Natural killer cell (primary cell): ENCODE data around the gene CCDC186. TPM values are rescaled to one million over a fixed set of nuclear protein-coding genes. Genes with fewer than 3 reads are reported as not detected.
A peak's percentile ranks its signal among the peaks of the same experiment; 100 is the strongest.

Experiments
- ATAC-seq, 3 donors: fragments of 150-1000 bp in 2 of 3; fragments of 200-7000 bp in 1 of 3; cut with Tn5 transposase; 1 replicate in 1 of 3; 2 replicates in 2 of 3; pipeline ENCODE4 v1.10.0; 2021; ENCODE audit warnings: mild to moderate bottlenecking in 2 of 3, moderate library complexity in 2 of 3
- DNase-seq, 2 donors: peaks; one replicate each; pipeline versions ENCODE4 v3.0.0 to v3.0.0-alpha.2; 2013 to 2021; ENCODE audit warnings: mixed read lengths in 1 of 2
- H3K27ac ChIP-seq: one replicate; pipeline ENCODE4 v1.5.1; 2013; ENCODE audit warnings: mild to moderate bottlenecking, low read length
- H3K27me3 ChIP-seq: one replicate; pipeline ENCODE4 v1.6.1; 2013; ENCODE audit warnings: low read length; ENCODE audit not compliant: control insufficient read depth, insufficient read depth
- H3K36me3 ChIP-seq: one replicate; pipeline ENCODE4 v1.6.1; 2013; ENCODE audit warnings: low read length; ENCODE audit not compliant: control insufficient read depth, insufficient read depth
- H3K4me1 ChIP-seq: one replicate; pipeline ENCODE4 v1.6.1; 2013; ENCODE audit warnings: low read length; ENCODE audit not compliant: control insufficient read depth, insufficient read depth
- H3K4me3 ChIP-seq: one replicate; pipeline ENCODE4 v1.5.1; 2013; ENCODE audit warnings: low read length
- H3K9me3 ChIP-seq: one replicate; pipeline ENCODE4 v1.6.1; 2013; ENCODE audit warnings: low read length; ENCODE audit not compliant: control insufficient read depth, insufficient read depth
- H3K27ac Mint-ChIP-seq, 2 donors: one replicate each; pipeline ENCODE4 v1.8.0; 2022; ENCODE audit warnings: mild to moderate bottlenecking in 2 of 2, mixed read lengths in 2 of 2, moderate library complexity in 1 of 2
- H3K27me3 Mint-ChIP-seq, 2 donors: one replicate each; pipeline ENCODE4 v1.8.0; 2022; ENCODE audit warnings: low read depth in 2 of 2, mixed read lengths in 2 of 2
- H3K36me3 Mint-ChIP-seq: one replicate; pipeline ENCODE4 v1.8.0; 2022; ENCODE audit warnings: mixed read lengths
- H3K4me1 Mint-ChIP-seq, 2 donors: one replicate each; pipeline ENCODE4 v1.8.0; 2022; ENCODE audit warnings: mixed read lengths in 2 of 2
- H3K4me3 Mint-ChIP-seq: one replicate; pipeline ENCODE4 v1.8.0; 2022; ENCODE audit warnings: mild to moderate bottlenecking, moderate library complexity, mixed read lengths
- H3K9me3 Mint-ChIP-seq, 2 donors: one replicate each; pipeline ENCODE4 v1.8.0; 2022; ENCODE audit warnings: mixed read lengths in 2 of 2
- CTCF ChIP-seq: fragments of 200-600 bp; IDR thresholded peaks from one replicate; pipeline ENCODE4 v1.8.0; 2022; ENCODE audit warnings: antibody characterized with exemption
- WGBS: methylation state at CpG from one replicate; pipeline ENCODE4 v1.1.7; 2013; ENCODE audit warnings: missing lambda C conversion rate; ENCODE audit not compliant: insufficient coverage; 5-methylcytosine and 5-hydroxymethylcytosine counted together
- intact Hi-C: fragments of 100-400 bp; cut with micrococcal nuclease; formaldehyde crosslinking; loops from one replicate; pipeline ENCODE4 v1.14.2; 2022
- total RNA-seq, 4 donors: library from RNA; stranded (reverse); fragments of 120-200 nt in 1 of 4; gene quantifications; one replicate each; pipeline versions ENCODE4 v1.2.3 to v1.2.4, GENCODE V29; 2013 to 2022

Gene CCDC186
- total RNA-seq, 3 donors from 2014 or later (not counting 1 experiment from before 2014, with no cell fraction given): 51.1 to 66.9 (median 54.0) TPM

- no peak for TF ChIP-seq CTCF
- Mint-ChIP-seq H3K27ac (no peak overlapping the region), H3K27me3 (no peaks in the 10 kb centered on the region), H3K36me3 (no peaks in the 10 kb centered on the region), H3K4me1 (peaks cover 9 to 10% of the 10 kb centered on the region in 2 donors), H3K4me3 (no peak overlapping the region), H3K9me3 (no peaks in the 10 kb centered on the region)
- DNase-seq: peak in 1 of 2 donors; percentile 9
- no peaks in the 10 kb centered on the region for H3K27me3 ChIP-seq
- no peak overlapping the region for H3K27ac ChIP-seq
- H3K4me3 ChIP-seq: no peak overlapping the region
- peak; percentile 18 to 47 (median 35) for ATAC-seq
- 71% methylated on average over 5 of the region's 5 CpGs for WGBS
- intact Hi-C loops: no loop called here
- H3K9me3 ChIP-seq: no peaks in the 10 kb centered on the region
- H3K36me3 ChIP-seq: no peaks in the 10 kb centered on the region
- peaks cover under 1% of the 10 kb centered on the region for H3K4me1 ChIP-seq
These were observed 91.0 kb downstream of the CCDC186 start for GRCh38 chr10:114083040-114083439.

GRCh38 chr10:114081911-114082583 lies 92.0 kb downstream of the CCDC186 start:
- DNase-seq: no peak
- TF ChIP-seq CTCF: no peak
- WGBS: 87% methylated on average over 8 of the region's 8 CpGs
- Mint-ChIP-seq H3K36me3 (no peaks in the 10 kb centered on the region), H3K27me3 (no peaks in the 10 kb centered on the region), H3K27ac (no peak overlapping the region), H3K9me3 (no peaks in the 10 kb centered on the region), H3K4me1 (peaks cover 17 to 19% of the 10 kb centered on the region in 2 donors), H3K4me3 (no peak overlapping the region)
- H3K27ac ChIP-seq: no peak overlapping the region
- no peak overlapping the region for H3K4me3 ChIP-seq
- no peaks in the 10 kb centered on the region for H3K27me3 ChIP-seq
- H3K9me3 ChIP-seq: no peaks in the 10 kb centered on the region
- peaks cover 6% of the 10 kb centered on the region for H3K4me1 ChIP-seq
- intact Hi-C loops: no loop called here
- no peak for ATAC-seq
- H3K36me3 ChIP-seq: no peaks in the 10 kb centered on the region

GRCh38 chr10:114079421-114079820 lies 94.6 kb downstream of the CCDC186 start:
- H3K36me3 ChIP-seq: no peaks in the 10 kb centered on the region
- WGBS: 94% methylated on average over 5 of the region's 5 CpGs
- Mint-ChIP-seq H3K27me3 (no peaks in the 10 kb centered on the region), H3K4me3 (no peak overlapping the region), H3K4me1 (peaks cover 17 to 25% of the 10 kb centered on the region in 2 donors), H3K9me3 (no peaks in the 10 kb centered on the region), H3K36me3 (no peaks in the 10 kb centered on the region), H3K27ac (no peak overlapping the region)
- ATAC-seq: no peak
- H3K27ac ChIP-seq: no peak overlapping the region
- no peaks in the 10 kb centered on the region for H3K9me3 ChIP-seq
- intact Hi-C loops: no loop called here
- no peak for DNase-seq
- no peaks in the 10 kb centered on the region for H3K27me3 ChIP-seq
- TF ChIP-seq CTCF: no peak
- H3K4me1 ChIP-seq: peaks cover 7% of the 10 kb centered on the region
- no peak overlapping the region for H3K4me3 ChIP-seq

GRCh38 chr10:114078346-114078745 lies 95.7 kb downstream of the CCDC186 start:
- peak overlapping the region; percentile 45 for H3K4me3 Mint-ChIP-seq
- Histone ChIP-seq H3K9me3 (no peaks in the 10 kb centered on the region), H3K36me3 (no peaks in the 10 kb centered on the region), H3K4me3 (no peak overlapping the region), H3K4me1 (peaks cover 17% of the 10 kb centered on the region), H3K27me3 (no peaks in the 10 kb centered on the region), H3K27ac (no peak overlapping the region)
- H3K27me3 Mint-ChIP-seq: no peaks in the 10 kb centered on the region
- WGBS: 84% methylated on average over 5 of the region's 6 CpGs
- no peak for TF ChIP-seq CTCF
- peak overlapping the region in 1 of 2 donors; percentile 70 for H3K27ac Mint-ChIP-seq
- ATAC-seq (no peak), DNase-seq (no peak)
- H3K9me3 Mint-ChIP-seq: no peaks in the 10 kb centered on the region
- H3K36me3 Mint-ChIP-seq: no peaks in the 10 kb centered on the region
- intact Hi-C loops: no loop called here
- H3K4me1 Mint-ChIP-seq: peaks cover 25 to 34% of the 10 kb centered on the region in 2 donors
